Fibroblast of the aortic adventitia (primary cell): Measurements from ENCODE around the gene EPPIN. TPM values are rescaled to one million over a fixed set of nuclear protein-coding genes. Genes with fewer than 3 reads are reported as not detected.

Source experiments
- DNase-seq: peaks from one replicate; pipeline ENCODE4 v3.0.0-alpha.2; 2010; ENCODE audit warnings: low read depth
- H3K4me3 ChIP-seq: 2 replicates; pipeline ENCODE4 v1.5.1; 2011; ENCODE audit warnings: low read depth, mild to moderate bottlenecking, control low read depth, low read length, moderate library complexity
- CTCF ChIP-seq: IDR thresholded peaks from 2 replicates; pipeline ENCODE4 v1.5.1; 2011; ENCODE audit warnings: mild to moderate bottlenecking, low read length, control low read depth, inconsistent platforms; ENCODE audit not compliant: insufficient read depth
- total RNA-seq: library from RNA; depleted of rRNA; stranded (reverse); fragments of >200 nt; gene quantifications from 2 replicates; pipeline ENCODE4 v1.2.3, GENCODE V29; 2012; ENCODE audit warnings: low replicate concordance

The EPPIN gene
- total RNA-seq, 1 donor: not detected

GRCh38 chr20:45545351-45545750 is 1.9 kb downstream of the EPPIN start:
- no peak for TF ChIP-seq CTCF
- H3K4me3 ChIP-seq: no peak overlapping the region
- DNase-seq: no peak

DNA sequence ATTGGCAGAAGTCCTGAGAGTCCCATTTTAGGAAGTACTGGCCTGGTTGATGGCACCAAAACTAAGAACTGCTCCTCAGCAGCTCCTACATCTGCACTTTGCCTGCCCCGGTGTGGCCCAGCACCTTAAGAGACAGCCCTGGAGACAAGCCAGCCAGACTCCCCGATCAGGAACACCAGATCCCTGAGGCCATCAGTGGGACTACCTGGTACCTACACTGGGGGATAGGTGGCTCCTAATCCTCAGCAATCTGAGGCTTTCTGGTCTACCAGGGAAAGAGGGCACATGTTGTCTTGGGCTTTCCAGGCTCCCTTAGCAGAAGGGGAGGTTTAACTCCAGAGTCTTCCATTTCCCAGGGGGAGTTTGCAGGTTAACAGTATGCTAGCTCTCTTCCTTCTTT is 7.8 kb downstream of the EPPIN start, which contains the start of gene WFDC6:
TSS of gene WFDC6 (minus strand) at position 101 of the 400 bp plus-strand sequence. CDS start at position 26, 75 bp downstream.
- no peak for DNase-seq
- H3K4me3 ChIP-seq: no peak within 1 kb of the TSS
- TF ChIP-seq CTCF: no peak

DNA sequence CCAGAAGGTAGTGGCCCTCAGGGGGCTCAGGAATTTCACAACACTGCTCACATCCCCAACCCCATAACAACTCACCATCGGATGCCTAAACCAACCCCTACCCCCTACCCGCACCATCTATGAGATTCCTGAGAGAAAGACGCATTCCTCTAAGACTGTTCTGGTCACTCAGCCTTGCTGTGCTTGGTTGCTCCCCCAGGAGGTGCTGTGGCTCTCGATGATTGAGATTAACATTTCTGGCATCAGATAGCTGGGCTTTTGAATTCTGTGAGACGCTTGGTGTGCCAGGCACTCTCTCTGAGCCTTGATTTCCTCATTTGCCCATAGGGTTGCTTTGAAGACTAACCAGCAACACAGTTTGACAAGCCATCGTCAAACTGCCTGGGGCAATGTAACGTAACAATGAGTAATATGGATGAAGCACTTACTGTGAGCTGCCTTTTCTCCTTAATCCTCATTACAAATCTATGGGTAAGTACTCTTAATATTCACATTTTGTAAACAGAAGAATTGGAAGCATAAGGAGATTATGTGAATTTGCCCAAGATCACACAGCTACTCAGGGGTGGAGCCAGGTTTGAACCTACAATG is 8.9 kb downstream of the EPPIN start:
- TF ChIP-seq CTCF: no peak
- DNase-seq: no peak
- no peak overlapping the region for H3K4me3 ChIP-seq

DNA sequence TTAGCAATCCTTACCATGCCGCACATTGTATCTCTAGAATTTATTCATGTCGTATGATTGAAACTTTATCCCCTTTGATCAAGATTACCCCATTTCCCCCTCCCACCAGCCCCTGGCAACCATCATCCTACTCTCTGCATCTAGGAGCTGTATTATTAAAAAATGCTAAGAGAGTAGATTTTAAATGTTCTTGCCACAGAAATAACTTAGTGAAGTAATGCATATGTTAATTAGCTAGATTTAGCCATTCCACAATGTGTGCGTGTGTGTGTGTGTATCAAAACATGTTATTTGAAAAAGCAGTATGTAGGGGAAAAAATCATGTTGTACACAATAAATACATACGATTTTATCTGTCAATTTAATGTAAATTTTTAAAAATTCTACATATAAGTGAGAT is 19.9 kb downstream of the EPPIN start:
- no peak for TF ChIP-seq CTCF
- DNase-seq: no peak
- no peak overlapping the region for H3K4me3 ChIP-seq

- TF ChIP-seq CTCF: no peak
- H3K4me3 ChIP-seq: no peak overlapping the region
- no peak for DNase-seq
Observed at GRCh38 chr20:45523821-45524220, 23.4 kb downstream of the EPPIN start.

- DNase-seq: peak; percentile 1
- H3K4me3 ChIP-seq: no peak overlapping the region
- no peak for TF ChIP-seq CTCF
Observed at GRCh38 chr20:45518282-45518681, 28.9 kb downstream of the EPPIN start.

GRCh38 chr20:45515147-45515913 is 31.9 kb downstream of the EPPIN start, which contains the start of gene SPINT3:
Gene SPINT3, minus strand, starts transcription at chr20:45515622. Its CDS starts 14 bp downstream, at chr20:45515608.
- no peak for TF ChIP-seq CTCF
- H3K4me3 ChIP-seq: no peak within 1 kb of the TSS
- DNase-seq: no peak
